ENCODE data around the gene CDH18.

The CDH18 gene

GRCh38 chr5:19713740-19714139, 274.3 kb downstream of the CDH18 start:
- no peak for DNase-seq

DNA sequence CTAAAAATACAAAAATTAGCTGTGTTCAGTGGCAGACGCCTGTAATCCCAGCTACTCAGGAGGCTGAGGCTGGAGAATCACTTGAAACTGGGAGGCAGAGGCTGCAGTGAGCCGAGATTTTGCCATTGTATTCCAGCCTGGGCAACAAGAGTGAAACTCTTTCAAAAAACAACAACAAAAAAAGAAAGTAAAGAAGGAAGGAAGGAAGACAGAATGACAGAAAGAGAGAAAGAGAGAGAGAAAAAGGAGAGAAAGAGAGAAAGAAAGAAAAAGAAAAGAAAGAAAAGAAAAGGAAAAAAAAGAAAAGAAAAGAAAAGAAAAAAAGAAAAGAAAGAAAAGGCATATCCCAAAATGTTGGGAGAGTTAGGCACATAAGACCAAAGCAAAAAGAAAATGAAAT, 278.6 kb downstream of the CDH18 start:
- DNase-seq = no peak

- no peak for DNase-seq
Measured at GRCh38 chr5:19706776-19707175, 281.2 kb downstream of the CDH18 start.

- DNase-seq = no peak
Measured at GRCh38 chr5:19701731-19702130, 286.3 kb downstream of the CDH18 start.

DNA sequence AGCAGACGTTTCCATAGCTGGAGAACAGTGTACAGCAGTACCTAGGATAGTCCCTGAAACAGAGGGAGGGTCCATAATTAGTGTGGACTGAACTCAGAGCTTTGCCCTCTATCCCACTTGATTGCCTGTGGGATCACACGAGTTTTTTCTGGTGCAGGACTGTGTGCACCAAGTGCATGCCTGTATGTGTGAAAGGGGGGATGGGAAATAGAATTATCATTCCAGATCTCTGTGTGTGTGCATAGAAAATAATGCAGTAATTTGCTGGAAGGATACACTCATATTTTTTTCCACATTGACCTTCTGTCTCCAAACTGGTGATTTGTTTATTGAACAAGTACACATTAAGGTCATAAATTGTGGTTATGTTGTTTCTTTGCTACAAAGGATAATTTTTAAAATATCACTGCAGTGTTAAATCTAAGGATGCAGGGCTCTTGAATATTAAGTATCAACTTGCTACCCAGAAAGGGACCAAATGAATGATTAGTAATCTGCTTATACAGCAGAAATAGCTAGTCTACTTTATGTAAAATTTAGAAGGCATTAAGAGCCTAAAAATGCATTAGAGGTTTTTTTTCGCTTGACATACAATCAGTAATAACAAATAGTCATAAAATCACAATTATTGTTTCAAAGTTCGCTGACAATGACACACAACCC, 292.9 kb downstream of the CDH18 start:
- DNase-seq = no peak

- DNase-seq = no peak
Measured at GRCh38 chr5:19690978-19691377, 297.0 kb downstream of the CDH18 start.

DNA sequence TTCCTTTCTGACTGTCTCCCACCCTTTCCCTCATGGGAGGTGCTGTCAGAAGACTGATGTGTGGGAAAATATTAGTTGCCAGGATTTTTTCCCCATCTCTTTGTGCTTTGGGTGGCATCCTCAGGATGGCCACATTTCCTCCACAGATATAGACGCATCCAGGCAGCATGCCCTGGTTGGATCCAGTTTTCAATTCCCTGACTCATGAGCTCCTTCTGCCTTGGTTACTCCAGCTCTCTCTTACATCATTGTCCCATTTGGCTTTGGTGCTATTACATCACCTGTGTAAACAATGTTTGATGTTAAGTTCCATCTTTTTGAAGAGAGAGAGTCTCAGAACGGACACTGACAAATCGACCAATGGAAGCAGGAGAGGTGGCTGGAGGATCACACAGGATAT, 302.5 kb downstream of the CDH18 start:
- no peak for DNase-seq

DNA sequence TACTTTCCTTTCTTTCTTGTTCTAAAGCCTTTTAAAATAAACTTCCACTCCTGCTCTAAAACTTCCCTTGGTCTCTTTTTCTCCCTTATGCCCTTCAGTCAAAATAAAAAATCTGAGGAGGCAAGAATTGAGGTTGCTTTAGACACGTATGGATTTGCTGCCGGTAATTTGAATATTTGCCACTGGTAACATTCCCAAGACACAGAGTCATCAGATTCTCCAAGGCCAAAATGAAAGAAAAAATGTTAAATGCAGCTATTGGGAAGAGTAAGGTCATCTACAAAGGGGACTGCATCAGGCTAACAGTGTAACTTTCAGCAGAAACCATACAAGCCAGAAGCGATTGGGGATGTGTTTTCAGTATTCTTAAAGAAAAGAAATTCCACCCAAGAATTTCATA, 311.1 kb downstream of the CDH18 start:
- DNase-seq = no peak

DNA sequence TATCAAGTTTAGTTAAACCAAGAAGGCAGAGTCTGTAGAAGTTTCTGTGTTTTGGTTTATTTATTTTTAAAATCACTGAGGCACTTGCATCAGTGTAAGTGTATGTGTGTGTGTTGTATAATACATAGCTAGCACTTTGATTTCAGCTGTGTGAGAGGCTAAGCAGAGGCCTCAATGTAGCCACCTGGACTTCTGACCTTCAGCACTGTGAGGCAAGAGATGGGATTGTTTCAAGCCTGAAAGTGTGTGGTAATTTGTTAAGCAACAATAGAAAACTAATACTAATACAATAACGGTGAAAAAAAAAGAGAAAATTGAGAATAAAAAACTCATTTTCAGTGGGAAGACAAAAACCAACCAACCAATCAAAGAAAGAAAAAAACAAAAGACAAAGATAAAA, 327.3 kb downstream of the CDH18 start:
- no peak for DNase-seq

- DNase-seq = no peak
Measured at GRCh38 chr5:19655627-19656026, 332.4 kb downstream of the CDH18 start.

DNA sequence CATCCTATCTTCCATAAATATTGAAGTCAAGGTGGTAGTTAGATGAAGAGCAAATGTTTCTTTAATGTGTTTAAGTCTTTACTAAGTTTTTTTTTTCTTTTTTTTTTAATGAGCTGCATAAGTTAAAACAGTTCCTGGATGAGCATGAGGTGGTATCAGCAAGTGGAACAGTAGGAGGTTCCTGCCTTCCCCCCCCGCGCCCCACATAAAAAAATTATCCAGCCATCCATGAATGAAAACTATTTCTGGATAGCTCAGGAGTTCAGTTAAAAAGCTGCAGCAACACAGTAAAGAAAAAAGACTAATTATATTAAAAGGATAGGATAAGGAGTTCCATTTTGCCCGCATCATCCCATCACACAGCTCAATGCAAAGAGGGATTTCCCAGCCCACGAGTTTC, 349.5 kb downstream of the CDH18 start:
- DNase-seq = no peak

DNA sequence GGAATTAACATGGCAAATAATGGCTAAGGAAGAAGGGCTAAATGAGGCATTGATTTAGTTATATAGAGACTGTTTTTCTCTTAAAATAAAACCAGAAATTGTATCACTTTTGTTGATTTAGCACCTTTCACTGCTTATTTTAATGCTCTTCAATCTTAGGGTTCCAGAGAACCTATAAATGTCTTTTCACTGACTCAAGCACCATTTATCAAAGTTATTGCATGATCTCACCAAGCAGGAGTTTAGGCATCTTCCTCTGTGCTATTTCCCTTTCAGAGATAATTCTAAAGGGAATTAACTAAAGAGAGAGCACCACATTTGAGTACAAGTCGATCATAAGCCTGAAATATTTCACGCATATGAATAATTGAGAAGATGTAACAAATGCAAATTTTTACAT, 357.1 kb downstream of the CDH18 start:
- no peak for DNase-seq

DNA sequence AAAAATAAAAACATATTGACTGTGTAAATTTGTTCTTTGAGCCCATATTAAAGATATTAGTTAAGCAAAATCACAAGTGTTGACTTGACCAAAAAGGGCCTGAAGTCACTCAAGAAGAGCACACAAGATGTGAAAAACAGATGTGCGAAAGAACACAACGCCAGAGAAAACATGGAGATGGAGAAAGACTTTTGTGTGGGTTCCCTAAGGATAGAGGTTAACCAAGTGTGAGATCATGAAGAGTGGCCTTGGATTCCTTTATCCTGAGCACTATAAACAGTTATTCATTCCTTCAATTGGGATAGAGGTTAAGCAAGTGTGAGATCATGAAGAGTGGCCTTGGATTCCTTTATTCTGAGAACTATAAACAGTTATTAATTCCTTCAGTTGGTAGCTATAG, 361.8 kb downstream of the CDH18 start:
- no peak for DNase-seq

GRCh38 chr5:19625562-19625961, 362.4 kb downstream of the CDH18 start:
- DNase-seq = no peak

DNA sequence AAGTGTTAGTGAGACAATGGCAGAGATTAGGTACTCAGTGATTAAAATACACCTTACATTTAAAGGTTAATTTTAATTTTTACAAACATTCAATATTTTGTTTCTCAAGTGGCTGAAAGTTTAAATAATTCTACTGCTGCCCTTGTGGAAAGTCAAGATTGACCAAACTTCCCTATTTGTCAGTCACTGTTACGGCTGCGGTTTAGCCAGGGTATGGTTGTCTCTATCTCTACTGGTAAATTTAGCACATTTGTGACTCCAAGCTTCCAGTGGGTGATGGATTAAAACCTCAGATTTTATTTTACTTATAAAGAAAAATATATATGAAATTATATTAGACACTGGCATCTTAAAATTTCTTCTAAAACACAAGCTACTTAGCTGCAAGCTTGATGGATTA, 368.4 kb downstream of the CDH18 start:
- DNase-seq = no peak

- no peak for DNase-seq
Measured at GRCh38 chr5:19616701-19617215, 371.2 kb downstream of the CDH18 start.

GRCh38 chr5:19615661-19616060, 372.3 kb downstream of the CDH18 start:
- no peak for DNase-seq

- DNase-seq = no peak
Measured at GRCh38 chr5:19615071-19615470, 372.9 kb downstream of the CDH18 start.

GRCh38 chr5:19608444-19609002, 379.5 kb downstream of the CDH18 start:
- peak; percentile 41 for DNase-seq

DNA sequence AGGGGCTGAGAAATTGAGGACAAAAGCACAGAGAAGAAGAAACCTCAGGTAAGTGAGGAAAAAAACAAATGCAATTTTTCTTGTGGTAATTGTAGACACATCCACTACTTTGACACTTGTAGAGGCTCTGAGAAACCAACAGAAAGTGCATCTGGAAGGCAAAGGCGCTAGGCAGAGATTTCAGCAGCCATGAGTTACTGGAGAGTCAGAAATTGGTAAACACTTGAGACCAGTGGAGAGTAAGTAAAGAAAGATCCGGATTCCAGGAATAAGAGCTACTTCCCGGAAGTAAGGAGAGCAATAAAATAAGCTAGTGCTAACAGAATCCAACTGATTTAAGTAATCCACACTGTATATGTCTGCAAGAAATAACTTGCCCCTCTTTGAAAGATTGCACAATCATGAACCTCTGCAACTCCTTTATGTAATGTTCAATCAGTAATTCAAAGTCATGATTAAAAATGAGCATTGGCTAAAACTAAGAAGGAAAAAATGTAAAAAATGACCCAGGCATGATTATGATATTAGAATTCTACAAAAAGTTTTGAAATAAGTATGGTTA, 382.1 kb downstream of the CDH18 start:
- peak; percentile 14 for DNase-seq

DNA sequence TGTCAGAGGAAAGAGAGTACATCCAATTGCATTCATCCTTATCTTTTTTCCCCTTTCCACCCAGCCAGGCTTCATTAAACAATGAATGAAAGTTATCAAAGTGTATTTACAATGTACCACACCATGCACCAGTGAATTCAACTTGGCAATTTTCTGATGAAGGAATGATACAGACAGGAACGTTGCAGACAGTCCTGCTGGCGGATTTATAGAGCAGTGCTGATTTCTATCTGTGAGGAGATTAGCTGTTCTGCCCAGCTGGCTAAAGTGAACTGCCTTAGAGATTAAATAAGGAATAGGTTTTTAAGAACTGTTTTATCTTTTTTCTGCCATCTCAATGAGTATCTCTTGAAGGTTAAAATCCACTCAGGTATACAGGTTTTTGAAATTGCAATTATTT, 403.9 kb downstream of the CDH18 start:
- no peak for DNase-seq

DNA sequence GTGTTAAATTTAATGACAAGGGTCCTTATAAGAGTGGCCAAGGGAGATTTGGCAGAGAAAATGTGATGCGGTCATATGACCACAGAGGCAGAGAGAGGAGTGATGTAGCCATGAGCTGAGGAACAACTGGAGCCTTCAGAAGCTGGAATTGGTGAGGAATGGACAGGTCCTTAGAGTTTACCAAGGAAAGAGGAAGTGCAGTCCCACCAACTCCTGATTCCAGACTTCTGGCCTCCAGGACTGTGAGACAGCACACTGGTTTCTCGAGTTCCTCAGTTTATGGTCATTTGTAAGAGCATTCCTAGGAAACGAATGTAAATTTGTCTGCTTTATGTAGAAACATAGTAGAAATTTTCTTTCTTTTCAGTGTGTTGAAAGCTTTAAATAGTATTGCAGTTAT, 410.1 kb downstream of the CDH18 start:
- DNase-seq = no peak

- no peak for DNase-seq
Measured at GRCh38 chr5:19568004-19568403, 420.0 kb downstream of the CDH18 start.

- no peak for DNase-seq
Measured at GRCh38 chr5:19565466-19565865, 422.5 kb downstream of the CDH18 start.

GRCh38 chr5:19564036-19564435, 424.0 kb downstream of the CDH18 start:
- DNase-seq = peak; percentile 17
